ENCODE data around the gene SELENOW. TPM values are rescaled to one million over a fixed set of nuclear protein-coding genes. Genes with fewer than 3 reads are reported as not detected.
"Not testable (repeated sequence)": the region's sequence is repeated elsewhere in the genome, so short reads cannot be mapped to it uniquely, and the experiment has no call there.

Gene SELENOW
- total RNA-seq, 4 donors from 2014 or later, result 487 to 722 (median 609) TPM

DNA sequence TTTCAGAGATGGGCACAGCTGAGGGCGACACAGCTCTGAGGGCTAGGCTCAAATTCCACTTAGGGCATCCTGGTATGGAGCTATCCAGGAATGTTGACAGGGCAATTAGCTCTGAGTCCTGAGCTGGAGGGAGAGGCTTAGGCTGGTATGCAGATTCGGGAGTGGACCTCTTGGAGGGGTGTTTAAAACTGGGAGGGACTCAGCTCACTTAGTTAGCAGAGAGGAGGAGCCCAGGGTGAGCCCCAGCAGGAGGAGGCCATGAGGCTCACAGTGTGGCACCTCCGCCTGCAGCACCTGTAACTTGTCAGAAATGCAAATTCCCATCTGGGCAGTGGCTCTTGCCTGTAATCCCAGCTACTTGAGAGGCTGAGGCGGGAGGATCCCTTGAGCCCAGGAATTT, 43.4 kb upstream of the SELENOW start:
- intact Hi-C loops (cut with DNase I; ENCODE audit: low total_unique reads), result no loop called here
- TF ChIP-seq, protein P1, sequence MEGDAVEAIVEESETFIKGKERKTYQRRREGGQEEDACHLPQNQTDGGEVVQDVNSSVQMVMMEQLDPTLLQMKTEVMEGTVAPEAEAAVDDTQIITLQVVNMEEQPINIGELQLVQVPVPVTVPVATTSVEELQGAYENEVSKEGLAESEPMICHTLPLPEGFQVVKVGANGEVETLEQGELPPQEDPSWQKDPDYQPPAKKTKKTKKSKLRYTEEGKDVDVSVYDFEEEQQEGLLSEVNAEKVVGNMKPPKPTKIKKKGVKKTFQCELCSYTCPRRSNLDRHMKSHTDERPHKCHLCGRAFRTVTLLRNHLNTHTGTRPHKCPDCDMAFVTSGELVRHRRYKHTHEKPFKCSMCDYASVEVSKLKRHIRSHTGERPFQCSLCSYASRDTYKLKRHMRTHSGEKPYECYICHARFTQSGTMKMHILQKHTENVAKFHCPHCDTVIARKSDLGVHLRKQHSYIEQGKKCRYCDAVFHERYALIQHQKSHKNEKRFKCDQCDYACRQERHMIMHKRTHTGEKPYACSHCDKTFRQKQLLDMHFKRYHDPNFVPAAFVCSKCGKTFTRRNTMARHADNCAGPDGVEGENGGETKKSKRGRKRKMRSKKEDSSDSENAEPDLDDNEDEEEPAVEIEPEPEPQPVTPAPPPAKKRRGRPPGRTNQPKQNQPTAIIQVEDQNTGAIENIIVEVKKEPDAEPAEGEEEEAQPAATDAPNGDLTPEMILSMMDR (IDR thresholded peaks at IDR 0.05), result no peak
- no peak for TF ChIP-seq POLR2A (IDR thresholded peaks at IDR 0.05)
- 77 to 80% methylated on average over 4 of the region's 4 CpGs for WGBS, 2 donors
- no peak for DNase-seq (ENCODE audit: low spot score in 2 of 2)
- no peak overlapping the region for H3K4me3 ChIP-seq (ENCODE audit: low read depth, poor library complexity, severe bottlenecking)

DNA sequence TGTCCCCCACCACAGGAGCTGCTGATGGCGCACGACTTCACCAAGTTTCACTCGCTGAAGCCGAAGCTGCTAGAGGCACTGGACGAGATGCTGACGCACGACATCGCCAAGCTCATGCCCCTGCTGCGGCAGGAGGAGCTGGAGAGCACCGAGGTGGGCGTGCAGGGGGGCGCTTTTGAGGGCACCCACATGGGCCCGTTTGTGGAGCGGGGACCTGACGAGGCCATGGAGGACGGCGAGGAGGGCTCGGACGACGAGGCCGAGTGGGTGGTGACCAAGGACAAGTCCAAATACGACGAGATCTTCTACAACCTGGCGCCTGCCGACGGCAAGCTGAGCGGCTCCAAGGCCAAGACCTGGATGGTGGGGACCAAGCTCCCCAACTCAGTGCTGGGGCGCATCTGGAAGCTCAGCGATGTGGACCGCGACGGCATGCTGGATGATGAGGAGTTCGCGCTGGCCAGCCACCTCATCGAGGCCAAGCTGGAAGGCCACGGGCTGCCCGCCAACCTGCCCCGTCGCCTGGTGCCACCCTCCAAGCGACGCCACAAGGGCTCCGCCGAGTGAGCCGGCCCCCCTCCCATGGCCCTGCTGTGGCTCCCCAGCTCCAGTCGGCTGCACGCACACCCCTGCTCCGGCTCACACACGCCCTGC, 37.5 kb upstream of the SELENOW start:
- H3K4me3 ChIP-seq (ENCODE audit: low read depth, poor library complexity, severe bottlenecking), result no peak overlapping the region
- TF ChIP-seq, protein P1 (IDR thresholded peaks at IDR 0.05), result no peak
- no peak for TF ChIP-seq POLR2A (IDR thresholded peaks at IDR 0.05)
- 89 to 90% methylated on average over 25 to 45 of the region's 48 CpGs for WGBS, 2 donors
- DNase-seq (ENCODE audit: low spot score in 2 of 2), result no peak
- intact Hi-C loops (cut with DNase I; ENCODE audit: low total_unique reads), result no loop called here

DNA sequence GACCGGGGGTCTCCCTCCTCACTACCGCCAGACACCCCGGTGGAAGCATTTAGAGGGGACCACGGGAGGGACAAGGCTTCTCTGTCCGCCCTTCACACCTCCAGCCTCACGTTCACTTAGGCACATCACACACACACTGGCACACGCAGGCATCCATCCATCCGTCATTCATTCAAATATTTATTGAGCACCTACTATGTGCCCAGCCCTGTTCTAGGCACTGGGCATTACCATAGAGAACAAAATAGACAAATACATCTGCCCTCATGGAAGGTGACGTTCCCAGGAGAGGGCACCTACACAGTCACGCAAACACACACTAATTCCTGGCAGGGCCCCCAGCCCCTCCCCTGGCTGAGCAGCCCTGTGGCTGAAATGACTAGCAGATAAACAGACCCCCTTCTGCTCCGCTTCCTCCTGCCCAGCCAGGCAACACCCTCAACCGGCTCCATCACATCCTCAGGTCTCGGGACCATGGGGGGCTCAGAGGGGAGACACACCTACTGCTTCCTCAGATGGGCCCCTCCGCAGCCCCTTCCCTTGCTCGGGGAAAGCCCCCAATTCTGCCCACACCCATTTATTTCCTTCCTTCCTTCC, 36.9 kb upstream of the SELENOW start:
- no peak for DNase-seq (ENCODE audit: low spot score in 2 of 2)
- 81 to 84% methylated on average over 15 of the region's 15 CpGs for WGBS, 2 donors
- no peak overlapping the region for H3K4me3 ChIP-seq (ENCODE audit: low read depth, poor library complexity, severe bottlenecking)
- TF ChIP-seq, protein P1 (IDR thresholded peaks at IDR 0.05), result no peak
- no peak for TF ChIP-seq POLR2A (IDR thresholded peaks at IDR 0.05)
- intact Hi-C loops (cut with DNase I; ENCODE audit: low total_unique reads), result loop anchor here (2.0 kb wide), 1 partner anchor 29 kb away; the partner anchor contains the start of gene EHD2

- intact Hi-C loops (cut with DNase I; ENCODE audit: low total_unique reads), result loop anchor here (2.0 kb wide), 1 partner anchor 30 kb away; the partner anchor contains the start of gene EHD2
- no peak for DNase-seq (ENCODE audit: low spot score in 2 of 2)
- H3K4me3 ChIP-seq (ENCODE audit: low read depth, poor library complexity, severe bottlenecking), result no peak overlapping the region
- 31 to 41% methylated on average over 13 of the region's 13 CpGs for WGBS, 2 donors
- TF ChIP-seq POLR2A (IDR thresholded peaks at IDR 0.05), result no peak
- TF ChIP-seq, protein P1 (IDR thresholded peaks at IDR 0.05), result no peak
Measured at GRCh38 chr19:47742634-47743033, 35.9 kb upstream of the SELENOW start.

DNA sequence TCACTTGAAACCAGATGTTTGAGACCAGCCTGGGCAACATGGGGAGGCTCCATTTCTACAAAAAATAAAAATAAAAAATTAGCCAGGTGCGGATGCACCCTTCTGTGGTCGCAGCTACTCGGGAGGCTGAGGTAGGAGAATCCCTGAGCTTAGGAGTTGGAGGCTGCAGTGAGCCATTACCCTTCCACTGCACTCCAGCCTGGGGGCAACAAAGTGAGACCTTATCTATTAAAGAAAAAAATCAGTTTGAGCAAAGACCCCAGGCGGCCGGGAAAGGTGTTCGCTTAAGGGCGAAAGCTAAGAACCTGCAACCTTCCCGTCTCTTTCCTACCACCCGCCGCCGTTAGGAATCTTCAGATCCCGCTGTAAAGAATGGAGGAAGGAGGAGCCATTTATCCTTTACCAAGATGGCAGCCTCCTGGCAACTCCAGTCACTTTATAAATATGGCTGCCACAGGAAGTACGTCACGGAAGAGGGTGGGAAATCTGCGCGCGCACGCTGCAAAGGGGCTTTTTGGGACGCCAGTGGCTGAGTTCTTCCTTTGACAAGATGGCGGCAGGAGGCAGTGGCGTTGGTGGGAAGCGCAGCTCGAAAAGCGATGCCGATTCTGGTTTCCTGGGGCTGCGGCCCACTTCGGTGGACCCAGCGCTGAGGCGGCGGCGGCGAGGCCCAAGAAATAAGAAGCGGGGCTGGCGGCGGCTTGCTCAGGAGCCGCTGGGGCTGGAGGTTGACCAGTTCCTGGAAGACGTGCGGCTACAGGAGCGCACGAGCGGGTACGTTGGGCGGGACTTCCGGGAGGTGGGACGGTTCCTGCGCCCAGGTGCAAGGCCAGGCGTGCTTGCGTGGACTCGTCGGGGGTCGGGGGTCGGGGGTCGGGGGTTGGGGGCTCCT, 33.2 kb upstream of the SELENOW start, which contains the start of gene NOP53:
Gene NOP53, plus strand, starts transcription at position 537 of the 892 bp plus-strand sequence. Its CDS starts 14 bp downstream, at position 551.
- peak; percentile 98 to 100 for DNase-seq (ENCODE audit: low spot score in 2 of 2)
- TF ChIP-seq, protein P1 (IDR thresholded peaks at IDR 0.05), result no peak
- TF ChIP-seq POLR2A (IDR thresholded peaks at IDR 0.05), result no peak
- 4 to 5% methylated on average over 53 of the region's 53 CpGs for WGBS, 2 donors
- H3K4me3 ChIP-seq (ENCODE audit: low read depth, poor library complexity, severe bottlenecking), result peak within 1 kb of the TSS; percentile 64
- intact Hi-C loops (cut with DNase I; ENCODE audit: low total_unique reads), result no loop called here

GRCh38 chr19:47746129-47746528, 32.4 kb upstream of the SELENOW start:
- DNase-seq (ENCODE audit: low spot score in 2 of 2); H3K4me3 ChIP-seq (ENCODE audit: low read depth, poor library complexity, severe bottlenecking); intact Hi-C loops (cut with DNase I; ENCODE audit: low total_unique reads): not testable (repeated sequence)
- 66% methylated on average over 17 of the region's 17 CpGs for WGBS, 2 donors

All from lower leg skin (tissue), 4 donors.